ENCODE measurements around the gene PPP1R16B.

The PPP1R16B gene

DNA sequence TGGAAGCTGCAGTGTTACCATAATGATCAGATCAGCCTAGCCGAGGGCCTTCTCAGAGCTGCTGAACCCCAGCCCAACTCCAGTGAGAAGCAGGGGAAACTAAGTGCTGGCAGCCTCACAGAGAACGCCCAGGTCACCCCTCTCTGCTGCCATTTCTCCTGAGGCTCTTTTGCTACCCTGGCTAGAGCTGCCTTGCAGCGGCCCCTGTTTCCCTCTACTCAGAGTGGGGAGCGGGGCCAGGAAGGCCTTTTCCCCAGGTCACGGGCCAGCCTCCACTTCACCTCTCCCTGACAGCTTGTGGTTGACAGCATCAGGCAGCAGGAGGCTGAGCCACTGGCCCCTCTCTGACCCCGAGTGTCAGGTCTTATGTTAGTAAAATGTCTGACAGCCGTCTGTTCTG is 34.5 kb upstream of the PPP1R16B start:
- peaks cover 21% of the 10 kb centered on the region for H3K4me1 ChIP-seq (ENCODE audit: control insufficient read depth, low read length)
- no peaks in the 10 kb centered on the region for H3K27me3 ChIP-seq (ENCODE audit: control insufficient read depth, low read length)
- H3K4me2 ChIP-seq (ENCODE audit: low read length) = no peak overlapping the region
- peaks cover 62% of the 10 kb centered on the region for H3K36me3 ChIP-seq (ENCODE audit: control insufficient read depth, low read length)
- H4K20me1 ChIP-seq (ENCODE audit: control insufficient read depth, insufficient read depth, low read depth, low read length) = no peaks in the 10 kb centered on the region
- H3K79me2 ChIP-seq (ENCODE audit: control insufficient read depth, low read length) = no peaks in the 10 kb centered on the region
- H3K4me3 ChIP-seq (ENCODE audit: low read length) = no peak overlapping the region
- no peak for TF ChIP-seq EZH2phosphoT487 (IDR thresholded peaks at IDR 0.05; ENCODE audit: borderline replicate concordance, low read length)
- TF ChIP-seq, protein P1, sequence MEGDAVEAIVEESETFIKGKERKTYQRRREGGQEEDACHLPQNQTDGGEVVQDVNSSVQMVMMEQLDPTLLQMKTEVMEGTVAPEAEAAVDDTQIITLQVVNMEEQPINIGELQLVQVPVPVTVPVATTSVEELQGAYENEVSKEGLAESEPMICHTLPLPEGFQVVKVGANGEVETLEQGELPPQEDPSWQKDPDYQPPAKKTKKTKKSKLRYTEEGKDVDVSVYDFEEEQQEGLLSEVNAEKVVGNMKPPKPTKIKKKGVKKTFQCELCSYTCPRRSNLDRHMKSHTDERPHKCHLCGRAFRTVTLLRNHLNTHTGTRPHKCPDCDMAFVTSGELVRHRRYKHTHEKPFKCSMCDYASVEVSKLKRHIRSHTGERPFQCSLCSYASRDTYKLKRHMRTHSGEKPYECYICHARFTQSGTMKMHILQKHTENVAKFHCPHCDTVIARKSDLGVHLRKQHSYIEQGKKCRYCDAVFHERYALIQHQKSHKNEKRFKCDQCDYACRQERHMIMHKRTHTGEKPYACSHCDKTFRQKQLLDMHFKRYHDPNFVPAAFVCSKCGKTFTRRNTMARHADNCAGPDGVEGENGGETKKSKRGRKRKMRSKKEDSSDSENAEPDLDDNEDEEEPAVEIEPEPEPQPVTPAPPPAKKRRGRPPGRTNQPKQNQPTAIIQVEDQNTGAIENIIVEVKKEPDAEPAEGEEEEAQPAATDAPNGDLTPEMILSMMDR (IDR thresholded peaks at IDR 0.05; ENCODE audit: low read depth, low read length, poor library complexity, severe bottlenecking) = no peak
- no peak overlapping the region for H3K27ac ChIP-seq (ENCODE audit: low read depth, low read length)
- H3K9me3 ChIP-seq (ENCODE audit: control insufficient read depth, insufficient read depth, low read length) = peaks cover 5% of the 10 kb centered on the region
- H3K9me2 ChIP-seq (replicated peaks; ENCODE audit: control insufficient read depth, low read length) = no peaks in the 10 kb centered on the region
- no peaks in the 10 kb centered on the region for H3F3A ChIP-seq (ENCODE audit: control insufficient read depth, insufficient read depth)

DNA sequence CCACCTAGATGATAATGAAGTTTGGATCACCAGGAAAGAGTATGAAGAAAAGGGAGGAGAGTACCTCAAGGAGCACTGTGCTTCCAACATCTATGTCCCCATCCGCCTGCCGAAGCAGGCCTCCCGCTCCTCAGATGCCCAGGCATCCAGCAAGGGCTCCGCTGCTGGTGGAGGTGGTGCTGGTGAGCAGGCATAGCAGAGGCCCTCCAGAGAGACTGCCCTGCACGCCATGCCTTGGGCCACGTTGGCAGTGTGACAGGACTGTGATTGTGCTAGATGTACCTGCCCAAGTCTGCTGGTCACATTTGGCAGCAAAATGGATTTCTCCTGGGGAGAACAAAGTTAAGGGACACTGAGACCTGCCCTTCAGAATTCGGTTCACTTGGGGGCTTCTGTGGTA is 33.9 kb upstream of the PPP1R16B start:
- Histone ChIP-seq H3K4me3 (ENCODE audit: low read length) (no peak overlapping the region), H3F3A (ENCODE audit: control insufficient read depth, insufficient read depth) (no peaks in the 10 kb centered on the region), H3K79me2 (ENCODE audit: control insufficient read depth, low read length) (no peaks in the 10 kb centered on the region), H3K36me3 (ENCODE audit: control insufficient read depth, low read length) (peaks cover 59% of the 10 kb centered on the region), H3K4me2 (ENCODE audit: low read length) (no peak overlapping the region), H3K9me3 (ENCODE audit: control insufficient read depth, insufficient read depth, low read length) (peaks cover 5% of the 10 kb centered on the region), H3K27me3 (ENCODE audit: control insufficient read depth, low read length) (no peaks in the 10 kb centered on the region), H3K9me2 (replicated peaks; ENCODE audit: control insufficient read depth, low read length) (no peaks in the 10 kb centered on the region), H4K20me1 (ENCODE audit: control insufficient read depth, insufficient read depth, low read depth, low read length) (no peaks in the 10 kb centered on the region), H3K4me1 (ENCODE audit: control insufficient read depth, low read length) (peaks cover 21% of the 10 kb centered on the region), H3K27ac (ENCODE audit: low read depth, low read length) (no peak overlapping the region)
- TF ChIP-seq, protein P1 (IDR thresholded peaks at IDR 0.05; ENCODE audit: low read depth, low read length, poor library complexity, severe bottlenecking) = no peak
- no peak for TF ChIP-seq EZH2phosphoT487 (IDR thresholded peaks at IDR 0.05; ENCODE audit: borderline replicate concordance, low read length)

DNA sequence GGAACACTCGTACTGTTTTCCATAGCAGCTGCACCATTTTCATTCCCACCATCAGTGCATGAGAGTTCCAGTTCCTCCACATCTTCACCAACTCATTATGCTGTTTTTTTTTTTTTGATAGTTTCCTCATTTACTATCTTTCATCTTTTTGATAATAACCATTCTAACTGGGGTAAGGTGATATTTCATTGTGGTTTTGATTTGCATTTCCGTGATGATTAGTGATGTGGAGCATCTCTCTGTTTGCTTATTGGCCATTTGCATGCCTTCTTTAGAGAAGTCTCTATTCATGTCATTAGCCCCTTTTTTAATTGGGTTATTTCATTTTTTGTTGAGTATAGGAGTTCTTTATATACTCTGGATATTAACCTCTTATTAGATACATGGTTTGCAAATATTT is 31.3 kb upstream of the PPP1R16B start:
- Histone ChIP-seq H3K36me3 (ENCODE audit: control insufficient read depth, low read length) (peaks cover 47% of the 10 kb centered on the region), H3K27ac (ENCODE audit: low read depth, low read length) (no peak overlapping the region), H3K79me2 (ENCODE audit: control insufficient read depth, low read length) (no peaks in the 10 kb centered on the region), H3K4me2 (ENCODE audit: low read length) (0 out of 2 replicates have a peak overlapping the region, but pooled peaks have one; percentile 5), H3K27me3 (ENCODE audit: control insufficient read depth, low read length) (no peaks in the 10 kb centered on the region), H3K4me1 (ENCODE audit: control insufficient read depth, low read length) (peaks cover 21% of the 10 kb centered on the region), H3K4me3 (ENCODE audit: low read length) (0 out of 2 replicates have a peak overlapping the region, but pooled peaks have one; percentile 2), H3K9me3 (ENCODE audit: control insufficient read depth, insufficient read depth, low read length) (peaks cover 5% of the 10 kb centered on the region), H3K9me2 (replicated peaks; ENCODE audit: control insufficient read depth, low read length) (no peaks in the 10 kb centered on the region), H3F3A (ENCODE audit: control insufficient read depth, insufficient read depth) (no peaks in the 10 kb centered on the region), H4K20me1 (ENCODE audit: control insufficient read depth, insufficient read depth, low read depth, low read length) (no peaks in the 10 kb centered on the region)
- TF ChIP-seq EZH2phosphoT487 (IDR thresholded peaks at IDR 0.05; ENCODE audit: borderline replicate concordance, low read length) = no peak
- TF ChIP-seq, protein P1 (IDR thresholded peaks at IDR 0.05; ENCODE audit: low read depth, low read length, poor library complexity, severe bottlenecking) = no peak
